Measurements from ENCODE around the gene PLEKHG7. TPM values are rescaled to one million over a fixed set of nuclear protein-coding genes. Genes with fewer than 3 reads are reported as not detected.

PLEKHG7 gene
- total RNA-seq, 2 donors from 2014 or later = not detected

GRCh38 chr12:92729773-92730305 is 27.1 kb downstream of the PLEKHG7 start:
- Mint-ChIP-seq H3K4me3 (no peak overlapping the region), H3K36me3 (ENCODE audit: low read depth) (no peaks in the 10 kb centered on the region), H3K9me3 (peaks cover 5% of the 10 kb centered on the region), H3K27ac (no peak overlapping the region), H3K4me1 (no peaks in the 10 kb centered on the region), H3K27me3 (ENCODE audit: insufficient read depth) (peaks cover 2% of the 10 kb centered on the region)
- H3K9me3 ChIP-seq (ENCODE audit: control insufficient read depth, low read length) = peaks cover 10% of the 10 kb centered on the region
- no peak overlapping the region for H3K27ac ChIP-seq (ENCODE audit: low read depth, low read length)
- no peak overlapping the region for H3K9ac ChIP-seq (ENCODE audit: extremely low read depth, low read length, poor library complexity, severe bottlenecking)
- no peak overlapping the region for H3K4me3 ChIP-seq (ENCODE audit: low read length)
- H3K4me1 ChIP-seq (ENCODE audit: control insufficient read depth, insufficient read depth, low read length) = no peaks in the 10 kb centered on the region
- no peak for TF ChIP-seq CTCF (conservative IDR thresholded peaks at IDR 0.05)
- H3K27me3 ChIP-seq (ENCODE audit: control insufficient read depth, insufficient read depth, low read length, poor library complexity, severe bottlenecking) = peaks cover 6% of the 10 kb centered on the region
- 87% methylated on average over 1 of the region's 1 CpG; no CpG with 5 or more reads in 1 of the 2 experiments for WGBS, 2 experiments (ENCODE audit: insufficient coverage in 1 of 2, insufficient read length in 1 of 2)
- DNase-seq = no peak
- H3K36me3 ChIP-seq (ENCODE audit: control insufficient read depth, insufficient read depth, low read length) = no peaks in the 10 kb centered on the region

- TF ChIP-seq CTCF (conservative IDR thresholded peaks at IDR 0.05) = no peak
- peaks cover 2% of the 10 kb centered on the region for H3K27me3 Mint-ChIP-seq (ENCODE audit: insufficient read depth)
- Histone ChIP-seq H3K9me3 (ENCODE audit: control insufficient read depth, low read length) (peaks cover under 1% of the 10 kb centered on the region), H3K27me3 (ENCODE audit: control insufficient read depth, insufficient read depth, low read length, poor library complexity, severe bottlenecking) (peaks cover 6% of the 10 kb centered on the region), H3K27ac (ENCODE audit: low read depth, low read length) (no peak overlapping the region), H3K4me1 (ENCODE audit: control insufficient read depth, insufficient read depth, low read length) (no peaks in the 10 kb centered on the region), H3K4me3 (ENCODE audit: low read length) (no peak overlapping the region), H3K36me3 (ENCODE audit: control insufficient read depth, insufficient read depth, low read length) (no peaks in the 10 kb centered on the region), H3K9ac (ENCODE audit: extremely low read depth, low read length, poor library complexity, severe bottlenecking) (no peak overlapping the region)
- H3K4me3 Mint-ChIP-seq = no peak overlapping the region
- no peak for DNase-seq
- WGBS, 2 experiments (ENCODE audit: insufficient coverage in 1 of 2, insufficient read length in 1 of 2) = 94 to 97% methylated on average over 5 of the region's 5 CpGs
- no peak overlapping the region for H3K27ac Mint-ChIP-seq
- H3K9me3 Mint-ChIP-seq = no peaks in the 10 kb centered on the region
- H3K36me3 Mint-ChIP-seq (ENCODE audit: low read depth) = no peaks in the 10 kb centered on the region
- no peaks in the 10 kb centered on the region for H3K4me1 Mint-ChIP-seq
These were observed 28.0 kb downstream of the PLEKHG7 start for GRCh38 chr12:92730758-92731157.

- WGBS, 2 experiments (ENCODE audit: insufficient coverage in 1 of 2, insufficient read length in 1 of 2) = 97 to 100% methylated on average over 4 to 5 of the region's 5 CpGs
- Mint-ChIP-seq H3K9me3 (no peaks in the 10 kb centered on the region), H3K27ac (no peak overlapping the region), H3K27me3 (ENCODE audit: insufficient read depth) (no peaks in the 10 kb centered on the region), H3K4me1 (no peaks in the 10 kb centered on the region), H3K4me3 (no peak overlapping the region), H3K36me3 (ENCODE audit: low read depth) (no peaks in the 10 kb centered on the region)
- no peak for DNase-seq
- Histone ChIP-seq H3K36me3 (ENCODE audit: control insufficient read depth, insufficient read depth, low read length) (no peaks in the 10 kb centered on the region), H3K27me3 (ENCODE audit: control insufficient read depth, insufficient read depth, low read length, poor library complexity, severe bottlenecking) (no peaks in the 10 kb centered on the region), H3K9me3 (ENCODE audit: control insufficient read depth, low read length) (no peaks in the 10 kb centered on the region), H3K4me3 (ENCODE audit: low read length) (no peak overlapping the region), H3K27ac (ENCODE audit: low read depth, low read length) (no peak overlapping the region), H3K4me1 (ENCODE audit: control insufficient read depth, insufficient read depth, low read length) (no peaks in the 10 kb centered on the region), H3K9ac (ENCODE audit: extremely low read depth, low read length, poor library complexity, severe bottlenecking) (no peak overlapping the region)
- no peak for TF ChIP-seq CTCF (conservative IDR thresholded peaks at IDR 0.05)
These were observed 29.4 kb downstream of the PLEKHG7 start for GRCh38 chr12:92732216-92732615.
